GM19351 (cell line): Measurements from ENCODE around the gene TEPSIN.
"Not testable (repeated sequence)": the region's sequence is repeated elsewhere in the genome, so short reads cannot be mapped to it uniquely, and the experiment has no call there.

Experiments used
- ATAC-seq: cut with Tn5 transposase; IDR thresholded peaks from one replicate; pipeline ENCODE4 v1.9.1; 2021; ENCODE audit warnings: mild to moderate bottlenecking, moderate library complexity; ENCODE audit not compliant: unreplicated experiment

The TEPSIN gene

DNA sequence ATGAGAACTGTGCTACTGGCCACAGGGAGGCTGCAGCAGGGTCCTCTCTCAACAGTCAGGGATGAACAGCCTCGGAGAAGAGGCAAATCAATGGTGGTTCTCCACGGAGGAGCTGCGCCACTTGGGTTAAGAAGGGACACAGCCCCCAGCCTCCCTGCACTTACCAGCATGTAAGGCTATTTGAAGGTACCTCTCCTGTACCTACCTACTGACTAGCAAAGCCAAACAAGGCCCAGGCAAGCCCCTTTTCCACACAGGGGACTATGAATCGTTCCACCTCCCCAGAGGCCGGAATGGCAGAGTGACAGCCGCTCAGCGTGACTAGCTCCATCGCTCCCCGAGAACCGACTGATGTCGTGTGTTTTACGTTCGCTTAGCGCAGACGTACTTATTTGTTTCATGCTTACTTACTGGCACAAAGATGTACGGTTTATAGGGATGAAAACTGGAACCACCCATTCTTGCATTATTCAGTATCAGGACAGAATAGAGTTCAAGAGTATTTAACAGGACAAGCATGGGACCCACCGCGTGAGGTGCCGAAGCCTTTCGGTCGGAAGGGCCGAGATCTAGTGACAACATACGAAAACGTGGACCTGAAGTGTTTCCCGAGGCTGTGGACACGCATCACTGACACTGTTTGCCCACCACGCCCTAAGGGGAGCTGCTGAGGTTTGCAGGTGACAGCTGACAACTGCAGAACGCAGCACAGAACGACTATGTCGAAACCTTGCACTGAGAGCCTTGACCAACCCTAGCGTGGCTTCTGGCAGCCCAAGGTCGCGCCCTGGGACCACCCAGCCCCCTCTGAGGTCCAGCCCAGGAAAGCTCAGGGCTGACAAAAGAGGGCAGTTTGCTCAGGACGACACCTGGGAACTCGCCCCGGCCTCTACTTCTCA, 1.0 kb downstream of the TEPSIN start:
- ATAC-seq, result no peak

GRCh38 chr17:81236784-81237183, 2.1 kb downstream of the TEPSIN start:
- no peak for ATAC-seq

DNA sequence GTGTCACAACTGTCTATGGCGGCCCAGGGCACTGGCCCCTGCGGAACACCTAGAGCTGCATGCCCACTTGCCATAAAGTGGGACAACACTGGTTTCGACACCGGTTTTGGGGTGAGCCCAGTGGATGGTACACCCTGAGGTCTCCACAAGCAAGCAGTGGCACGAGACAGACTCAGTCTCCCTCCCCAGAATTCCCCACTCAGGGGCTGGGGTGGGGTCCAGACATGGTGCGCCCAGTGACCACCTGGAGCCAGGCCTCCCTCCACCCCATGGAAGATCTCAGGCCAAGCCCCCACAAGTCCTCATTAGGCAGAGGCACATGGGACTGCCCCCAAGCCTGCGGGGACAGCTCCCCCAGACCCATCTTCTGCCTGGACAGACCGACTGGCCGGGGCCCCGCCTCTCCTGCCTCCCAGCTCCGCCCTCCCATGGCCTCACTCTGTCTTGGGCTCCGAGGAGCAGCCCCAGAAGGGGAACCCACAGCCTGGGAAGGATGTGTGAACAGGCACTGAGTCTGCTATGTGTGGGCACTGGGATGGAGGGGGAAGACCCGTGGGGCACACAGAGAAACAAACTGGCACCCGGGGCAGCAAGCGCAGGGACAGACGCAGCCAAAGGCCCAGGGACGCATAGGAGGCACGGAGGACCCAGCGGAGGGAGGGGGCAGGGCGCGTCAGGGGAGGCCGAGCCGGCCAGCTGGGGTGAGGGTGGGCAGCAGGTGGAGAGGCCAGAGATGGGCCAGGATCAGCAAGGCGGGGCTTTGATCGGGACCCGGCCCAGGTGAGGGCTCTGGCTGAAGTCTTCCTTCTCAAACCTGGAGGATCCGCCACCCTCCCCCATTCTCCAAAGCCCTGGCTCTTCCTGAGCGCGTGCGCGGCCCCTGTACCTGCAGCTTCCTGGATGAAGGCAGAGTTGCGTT, 2.8 kb downstream of the TEPSIN start:
- no peak for ATAC-seq

- ATAC-seq, result no peak
Observed at GRCh38 chr17:81234940-81235821, 3.7 kb downstream of the TEPSIN start.

DNA sequence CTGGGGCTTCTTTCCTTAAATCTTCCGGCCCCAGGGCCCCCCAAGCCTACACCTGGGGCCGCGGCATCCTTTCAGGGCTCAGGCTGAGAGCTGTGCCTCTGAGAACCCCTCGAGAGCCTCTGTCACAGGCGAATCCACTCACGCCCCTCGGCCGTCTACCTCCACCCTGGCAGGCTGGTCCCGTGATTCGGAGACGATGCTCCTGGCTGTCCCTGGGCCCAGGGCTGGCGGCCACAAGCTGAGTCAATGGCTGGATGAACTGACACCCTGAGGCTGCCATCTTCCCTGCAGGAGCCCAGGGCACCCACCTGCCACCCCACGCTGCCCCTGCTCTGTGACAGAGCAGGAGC, 4.4 kb downstream of the TEPSIN start:
- no peak for ATAC-seq

DNA sequence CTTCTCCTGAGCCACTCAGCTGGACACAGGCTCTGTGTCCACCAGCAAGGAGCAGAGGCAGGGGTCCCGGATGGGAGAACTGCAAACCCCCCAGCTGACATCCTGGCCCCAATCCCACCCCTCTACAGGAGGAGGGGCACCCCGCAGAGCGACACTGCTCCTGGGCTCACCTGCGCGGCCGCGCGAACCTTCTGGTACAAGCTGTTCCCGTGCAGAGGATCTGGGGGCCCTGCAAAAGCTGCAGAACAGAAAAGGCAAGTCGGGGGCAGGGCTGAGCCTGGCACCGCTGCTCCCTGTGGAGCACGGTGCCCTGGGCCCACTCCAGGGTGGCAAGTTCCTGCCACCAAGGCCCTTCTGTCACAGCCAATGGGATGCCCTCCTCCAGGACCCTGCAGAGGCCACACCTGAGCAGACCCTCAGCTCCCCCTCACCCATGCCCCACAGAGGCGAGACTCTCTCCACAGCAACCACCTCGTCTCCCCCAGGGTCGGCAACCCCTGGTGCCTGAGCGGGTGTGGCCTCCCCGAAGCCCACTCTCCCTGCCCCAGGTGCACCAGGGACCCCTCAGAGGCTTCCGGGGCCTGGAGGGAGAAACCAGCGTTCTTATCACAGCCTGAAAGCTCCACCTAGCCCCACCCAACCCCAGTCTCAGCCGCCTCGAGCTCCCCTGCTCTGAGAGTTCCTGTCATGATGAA, 4.9 kb downstream of the TEPSIN start:
- no peak for ATAC-seq

GRCh38 chr17:81233316-81233715, 5.5 kb downstream of the TEPSIN start:
- no peak for ATAC-seq

DNA sequence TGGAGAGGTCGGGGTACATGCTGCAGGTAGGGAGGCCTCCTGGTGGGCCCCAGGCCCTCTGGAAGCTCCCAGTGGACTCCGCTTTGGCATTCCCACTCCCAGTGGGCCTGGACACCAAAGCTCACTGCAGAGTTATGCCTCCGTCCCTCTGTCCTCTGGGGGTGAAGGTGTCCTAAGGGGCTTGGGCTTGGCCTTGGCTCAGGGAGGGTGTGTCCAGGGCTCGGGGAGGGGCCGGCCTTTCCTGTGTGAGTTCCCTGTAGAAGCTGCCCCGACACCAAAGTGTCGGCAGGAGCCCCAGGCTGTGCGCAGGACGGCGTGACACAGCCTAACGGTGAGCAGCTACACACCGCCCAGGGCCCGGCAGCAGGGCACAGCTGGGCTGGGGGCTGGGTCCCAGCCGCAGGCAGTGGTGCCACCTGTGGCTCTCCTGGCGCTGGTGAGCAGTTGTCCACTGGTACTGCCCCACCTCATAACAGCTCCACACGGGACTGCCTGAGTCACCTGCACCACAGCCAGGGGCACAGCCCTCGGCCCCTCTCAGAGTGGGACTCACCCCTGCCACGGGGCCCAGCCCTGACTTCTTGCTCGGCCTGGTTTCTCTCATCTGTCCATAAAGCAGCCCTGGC, 6.1 kb downstream of the TEPSIN start:
- ATAC-seq, result no peak

DNA sequence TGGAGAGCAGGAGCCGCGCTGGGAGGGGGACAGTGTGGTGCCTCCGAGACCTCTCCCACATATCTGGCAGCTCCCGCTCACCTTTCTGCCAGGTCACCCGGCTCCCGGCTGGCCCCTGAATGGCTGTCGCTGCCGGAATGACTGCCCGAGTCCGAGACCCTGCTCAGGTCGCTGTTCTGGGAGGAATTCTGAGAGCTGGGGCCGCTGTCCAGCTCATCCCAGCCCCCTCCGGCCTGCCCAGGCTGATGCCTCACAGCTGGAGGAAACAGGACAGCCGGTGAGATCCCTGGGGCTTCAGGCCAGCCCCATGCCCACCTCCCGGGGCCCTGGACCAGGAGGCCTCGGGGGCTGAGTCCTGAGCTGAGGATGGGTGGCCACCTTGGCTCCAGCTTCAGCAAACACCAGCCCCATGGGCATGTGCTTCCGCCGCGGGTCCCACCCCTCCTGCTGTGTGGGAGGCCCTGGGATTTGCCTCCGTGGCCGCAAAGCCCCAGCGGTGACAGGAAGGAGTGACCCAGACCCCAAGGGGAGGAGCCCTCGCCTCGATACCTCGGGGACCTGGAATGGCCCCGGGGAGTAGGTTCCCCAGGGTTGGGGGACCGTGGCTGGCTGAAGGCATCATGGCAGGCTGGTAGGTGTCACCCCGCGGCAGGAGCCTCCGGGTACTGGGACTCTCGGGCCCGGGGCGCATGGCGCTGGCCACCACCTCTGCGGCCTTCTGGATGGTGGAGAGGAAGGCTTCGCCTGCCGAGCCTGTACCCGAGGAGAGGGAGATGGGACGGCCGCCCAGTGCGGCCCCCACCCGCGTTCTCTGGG, 6.9 kb downstream of the TEPSIN start:
- ATAC-seq, result no peak

DNA sequence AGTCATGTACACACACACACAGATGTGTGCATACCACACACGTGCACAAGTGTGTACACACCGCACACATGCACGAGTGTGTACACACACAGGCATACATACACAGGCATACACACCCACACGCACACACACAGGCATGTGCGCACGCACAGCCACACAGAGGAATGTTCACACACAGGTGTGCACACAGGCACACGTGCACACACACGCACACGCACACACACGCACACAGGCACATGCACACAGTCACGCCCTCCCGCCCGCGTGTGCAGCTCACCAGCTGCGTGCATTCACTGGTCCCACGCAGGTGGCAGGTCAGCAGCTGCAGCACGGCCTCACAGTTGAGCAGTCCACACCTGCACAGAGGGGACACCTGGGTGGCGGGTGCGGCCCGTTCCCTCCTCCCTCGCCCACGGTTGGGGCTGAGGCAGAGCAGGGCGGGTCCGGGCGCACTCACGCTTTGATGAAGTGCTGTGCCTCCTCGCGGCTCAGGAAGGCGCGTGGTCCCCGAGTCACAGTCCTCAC, 7.7 kb downstream of the TEPSIN start:
- ATAC-seq, result no peak

DNA sequence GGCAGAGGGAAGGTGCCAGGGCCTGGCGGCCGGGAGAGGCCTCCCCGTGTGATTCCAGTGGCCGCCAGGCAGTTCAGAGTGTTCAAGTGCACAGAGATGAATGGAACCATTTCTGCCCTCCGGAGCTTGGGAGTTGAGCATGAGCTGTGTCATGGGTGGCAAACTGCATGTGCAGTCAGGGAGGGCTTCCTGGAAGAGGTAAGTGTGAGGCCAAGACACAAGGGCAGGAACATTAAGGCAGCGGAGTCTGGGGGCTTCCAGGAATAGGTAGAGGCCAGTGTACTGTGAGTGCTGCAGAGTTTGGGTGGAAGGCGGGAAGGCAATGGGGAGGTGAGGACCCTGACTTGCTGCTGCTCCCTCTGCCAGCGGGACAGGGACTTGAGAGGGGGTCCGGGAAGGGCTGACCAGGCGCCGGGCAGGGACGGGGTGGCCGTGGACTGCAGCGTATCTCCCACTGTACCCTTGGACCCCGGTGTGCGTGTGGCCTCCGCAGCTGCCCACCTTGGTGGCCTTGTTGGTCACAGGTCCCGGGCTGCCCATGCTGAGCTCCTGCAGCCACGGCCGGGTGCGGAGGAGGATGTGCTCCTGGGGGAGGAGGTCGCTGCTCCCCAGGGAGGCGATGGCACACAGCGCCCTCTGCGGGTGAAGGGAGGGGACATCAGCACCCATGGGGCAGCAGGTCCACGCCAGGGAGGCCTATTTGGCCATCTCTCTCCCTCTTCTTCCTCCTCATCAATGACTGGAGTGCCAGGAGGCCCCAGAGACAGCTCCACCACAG, 8.6 kb downstream of the TEPSIN start:
- no peak for ATAC-seq

DNA sequence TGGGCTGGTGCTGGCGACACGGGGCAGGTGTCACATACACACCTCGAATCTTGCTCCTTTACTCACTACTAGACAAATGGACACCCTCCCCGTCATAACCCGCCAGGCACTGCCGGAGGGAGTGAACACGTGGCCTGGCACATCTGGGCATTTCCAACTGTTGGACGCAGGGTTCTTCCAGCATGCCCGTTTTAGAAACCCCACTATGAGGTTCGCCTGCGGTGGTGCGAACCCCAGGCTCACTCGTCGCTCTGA, 9.3 kb downstream of the TEPSIN start:
- ATAC-seq, result no peak

GRCh38 chr17:81228834-81229665, 9.8 kb downstream of the TEPSIN start:
- ATAC-seq, result no peak

DNA sequence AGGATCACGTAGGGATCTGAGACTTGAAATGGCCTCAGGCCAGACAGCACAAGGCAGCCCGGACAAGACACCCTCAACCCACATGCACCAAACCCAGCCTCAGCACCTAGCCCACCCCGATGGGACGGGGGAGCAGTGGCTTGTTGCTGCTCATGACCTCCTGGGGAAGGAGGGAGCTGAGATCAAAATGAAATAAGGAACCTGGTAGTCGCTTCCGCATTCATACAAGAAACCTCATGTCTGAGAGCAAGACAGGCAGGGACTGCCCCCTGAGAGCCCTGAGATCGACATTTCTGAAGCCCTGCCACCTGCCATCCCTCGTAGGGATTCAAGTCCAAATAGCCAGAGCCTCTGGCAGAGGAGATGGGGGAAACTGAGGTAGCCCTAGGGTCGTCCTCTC, 10.4 kb downstream of the TEPSIN start:
- ATAC-seq, result peak; percentile 57

- ATAC-seq, result not testable (repeated sequence)
Observed at GRCh38 chr17:81227630-81228029, 11.2 kb downstream of the TEPSIN start.

DNA sequence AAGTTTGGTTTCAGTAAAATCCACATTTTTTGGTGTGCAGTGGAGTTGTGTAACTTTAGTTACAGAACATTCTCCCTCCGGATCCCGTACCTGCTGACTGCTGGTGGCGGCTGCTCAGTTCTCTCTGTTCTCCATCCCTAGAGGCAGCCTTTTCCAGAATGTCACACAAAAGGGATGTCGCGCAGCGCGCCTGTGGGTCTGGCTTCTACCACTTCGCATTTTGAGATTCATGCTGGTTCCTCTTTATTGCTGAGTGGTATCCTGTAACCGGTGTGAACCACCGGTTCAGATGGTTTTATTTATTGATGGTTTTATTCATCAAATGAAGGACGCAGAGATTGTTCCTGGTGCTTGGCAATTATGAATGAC, 15.1 kb downstream of the TEPSIN start:
- no peak for ATAC-seq

DNA sequence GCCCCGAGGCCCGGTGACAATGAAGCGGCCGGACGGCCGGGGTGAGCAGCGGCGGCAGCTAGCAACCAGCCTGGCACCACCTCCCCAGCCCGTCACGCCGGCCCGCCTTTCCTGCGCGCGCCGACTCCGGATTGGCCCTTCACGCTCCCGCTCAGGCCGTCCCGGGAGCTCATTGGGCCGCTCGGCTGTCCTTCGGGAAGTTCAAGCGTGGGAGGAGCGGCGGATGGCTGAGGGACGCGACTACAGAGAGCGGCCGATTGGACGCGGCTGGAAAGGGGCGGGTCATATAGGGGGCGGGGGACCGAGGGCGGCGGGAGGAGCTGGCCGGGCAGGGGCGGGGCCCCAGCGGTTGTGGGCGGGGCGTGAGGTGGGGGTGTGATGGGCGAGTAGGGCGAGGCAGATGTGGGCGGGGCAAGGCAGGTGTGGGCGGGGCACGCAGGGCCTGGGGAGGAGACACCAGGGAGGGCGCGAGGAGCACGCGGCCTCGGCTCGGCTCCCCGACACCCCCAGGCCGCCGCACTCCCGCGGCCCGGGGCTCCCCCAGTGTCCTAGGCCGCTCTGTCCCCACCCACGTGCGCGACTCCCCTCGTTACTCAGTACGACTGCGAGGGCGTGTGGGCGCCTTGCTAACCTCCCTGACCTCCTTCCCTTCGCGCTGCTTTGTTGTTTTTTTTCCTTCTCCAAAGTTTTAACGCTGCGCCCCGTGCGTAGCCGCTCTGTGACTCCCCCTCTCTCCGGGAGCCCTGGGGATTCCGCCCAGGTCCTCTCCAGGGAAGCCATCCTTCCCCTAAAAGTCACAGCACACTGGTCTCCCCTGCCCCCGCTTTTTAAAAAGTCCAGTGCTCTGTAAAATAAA, 15.7 kb downstream of the TEPSIN start, which contains the start of gene CEP131:
Gene CEP131 (minus strand): TSS at position 60 of the 856 bp plus-strand sequence. CDS start 2,909 bp downstream, outside the sequence.
- ATAC-seq, result peak; percentile 95
